GM18526 (cell line): ENCODE results near the gene ATP10A.

Experiments
- POLR2A ChIP-seq: IDR thresholded peaks from 3 replicates; pipeline ENCODE4 v1.6.1; 2011; ENCODE audit not compliant: insufficient read length; ENCODE audit errors: extremely low read depth

Gene ATP10A

DNA sequence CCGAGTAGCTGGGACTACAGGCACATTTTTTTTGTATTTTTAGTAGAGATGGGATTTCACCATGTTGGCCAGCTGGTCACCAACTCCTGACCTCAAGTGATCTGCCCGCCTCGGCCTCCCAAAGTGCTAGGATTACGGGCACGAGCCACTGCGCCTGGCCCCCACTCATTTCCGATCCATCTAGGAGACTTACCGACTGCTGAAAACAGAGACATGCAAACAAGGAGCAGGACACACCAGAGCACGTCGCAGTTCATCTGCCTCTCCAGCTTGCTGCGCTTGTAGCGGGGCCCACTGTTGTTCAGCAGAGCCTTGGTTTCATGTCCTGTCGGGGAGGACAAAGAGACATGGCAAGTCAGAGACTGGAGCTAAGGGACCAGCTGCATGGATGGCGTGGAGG, 137.4 kb downstream of the ATP10A start:
- no peak for TF ChIP-seq POLR2A

DNA sequence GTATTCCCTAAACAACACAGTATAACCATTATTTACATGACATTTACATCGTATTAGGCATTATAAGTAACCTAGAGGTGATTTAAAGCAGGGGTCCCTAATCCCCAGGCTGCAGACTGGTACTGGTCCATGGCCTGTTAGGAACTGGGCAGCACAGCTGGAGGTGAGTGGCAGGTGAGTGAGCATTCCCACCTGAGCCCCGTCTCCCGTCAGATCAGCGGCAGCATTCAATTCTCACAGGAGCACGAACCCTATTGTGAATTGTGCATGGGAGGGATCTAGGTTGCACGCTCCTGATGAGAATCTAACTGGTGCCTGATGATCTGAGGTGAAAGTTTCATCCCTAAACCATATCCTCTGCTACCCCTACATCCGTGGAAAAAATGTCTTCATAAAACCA, 138.2 kb downstream of the ATP10A start:
- no peak for TF ChIP-seq POLR2A

DNA sequence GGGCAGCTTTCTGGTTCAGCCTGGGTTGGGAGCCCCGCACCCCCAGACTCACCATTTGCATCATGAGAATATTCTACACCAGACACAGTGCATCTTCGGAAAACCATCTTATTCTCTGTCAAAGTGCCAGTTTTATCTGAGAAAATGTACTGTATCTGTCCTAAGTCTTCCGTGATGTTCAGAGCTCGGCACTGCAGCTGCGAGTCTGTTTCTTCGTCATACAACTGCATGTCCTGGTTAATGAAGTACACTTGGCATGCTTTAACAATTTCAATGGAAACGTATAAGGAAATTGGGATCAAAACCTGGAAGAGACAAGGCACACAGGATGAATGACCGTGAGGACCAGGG, 141.5 kb downstream of the ATP10A start:
- no peak for TF ChIP-seq POLR2A

DNA sequence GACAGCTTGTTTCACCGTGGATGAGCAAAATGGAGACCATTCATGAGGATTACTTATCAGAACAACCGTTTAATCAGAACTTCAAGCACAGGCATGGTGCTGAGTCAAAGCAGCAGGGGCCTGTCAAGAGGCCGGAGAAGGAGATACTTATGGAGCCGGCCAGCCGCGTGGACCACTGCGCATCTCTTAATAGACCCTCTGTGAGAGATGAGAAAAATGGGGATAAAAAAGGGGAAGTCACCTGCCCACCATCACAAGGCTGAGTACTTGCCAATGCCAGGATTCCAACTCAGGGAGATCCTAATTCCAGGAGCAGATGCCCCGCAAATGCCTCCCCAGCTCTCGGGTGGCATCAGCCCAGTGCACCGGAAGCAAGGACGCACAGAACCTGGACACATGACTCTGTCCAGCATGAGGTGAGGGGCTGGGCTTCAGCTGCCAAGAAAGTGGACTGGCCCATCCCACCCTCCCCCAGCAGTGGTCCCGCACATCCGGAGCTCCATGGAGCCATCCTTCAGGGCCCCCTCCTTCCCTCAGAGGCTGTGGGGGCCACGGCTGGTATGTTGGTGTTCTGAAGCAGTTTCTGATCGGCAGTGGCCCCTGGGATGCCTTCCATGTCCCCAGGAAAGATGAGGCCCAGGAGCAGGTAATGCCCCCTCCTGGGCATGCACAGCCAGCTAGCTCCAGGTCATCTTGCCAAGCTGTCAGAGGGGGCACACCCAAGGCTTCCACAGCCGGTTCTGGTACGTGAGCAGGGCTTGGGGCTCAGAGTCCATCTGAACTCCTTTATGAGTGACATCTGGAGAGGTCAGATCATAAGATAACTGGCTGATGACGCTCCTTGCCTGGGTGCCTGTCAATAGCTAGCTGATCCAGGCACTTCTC, 143.8 kb downstream of the ATP10A start:
- TF ChIP-seq POLR2A: no peak

DNA sequence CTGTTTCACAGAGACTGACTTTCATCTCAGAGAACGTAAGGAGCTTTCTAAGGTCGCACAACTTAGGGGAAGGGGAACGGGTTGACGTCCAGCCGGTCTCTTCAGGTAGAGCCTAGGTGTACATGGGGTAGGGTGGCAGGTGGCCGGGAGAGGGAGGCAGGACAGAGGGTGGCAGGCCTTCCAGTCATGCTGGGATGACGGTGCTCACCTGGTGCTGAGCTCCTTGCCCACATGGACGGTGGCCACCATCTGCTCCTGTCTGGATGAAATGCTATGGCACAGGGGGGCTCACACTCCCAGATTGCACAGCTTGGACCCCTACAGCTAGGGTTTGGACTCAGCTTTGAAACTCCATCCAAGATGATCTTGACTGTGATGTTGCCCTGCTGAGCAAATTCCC, 144.5 kb downstream of the ATP10A start:
- no peak for TF ChIP-seq POLR2A

DNA sequence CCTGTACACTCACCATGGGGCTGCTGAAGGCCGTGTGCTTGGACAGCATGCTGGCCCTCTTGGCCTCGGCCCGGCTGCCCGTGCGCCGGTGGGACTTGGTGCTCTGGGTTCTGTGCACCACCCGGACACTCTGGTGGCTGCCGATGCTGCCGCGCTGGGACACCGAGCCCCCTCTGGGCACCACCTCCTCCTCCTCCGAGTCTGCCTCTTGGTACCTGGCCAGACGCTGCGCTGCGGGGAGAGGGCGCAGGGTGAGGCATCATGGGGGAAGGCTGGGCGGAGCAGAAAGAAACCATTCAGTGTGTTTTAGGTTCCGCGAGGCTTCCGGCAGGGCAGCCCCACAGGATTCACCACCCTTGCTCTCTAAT, 145.0 kb downstream of the ATP10A start:
- no peak for TF ChIP-seq POLR2A

DNA sequence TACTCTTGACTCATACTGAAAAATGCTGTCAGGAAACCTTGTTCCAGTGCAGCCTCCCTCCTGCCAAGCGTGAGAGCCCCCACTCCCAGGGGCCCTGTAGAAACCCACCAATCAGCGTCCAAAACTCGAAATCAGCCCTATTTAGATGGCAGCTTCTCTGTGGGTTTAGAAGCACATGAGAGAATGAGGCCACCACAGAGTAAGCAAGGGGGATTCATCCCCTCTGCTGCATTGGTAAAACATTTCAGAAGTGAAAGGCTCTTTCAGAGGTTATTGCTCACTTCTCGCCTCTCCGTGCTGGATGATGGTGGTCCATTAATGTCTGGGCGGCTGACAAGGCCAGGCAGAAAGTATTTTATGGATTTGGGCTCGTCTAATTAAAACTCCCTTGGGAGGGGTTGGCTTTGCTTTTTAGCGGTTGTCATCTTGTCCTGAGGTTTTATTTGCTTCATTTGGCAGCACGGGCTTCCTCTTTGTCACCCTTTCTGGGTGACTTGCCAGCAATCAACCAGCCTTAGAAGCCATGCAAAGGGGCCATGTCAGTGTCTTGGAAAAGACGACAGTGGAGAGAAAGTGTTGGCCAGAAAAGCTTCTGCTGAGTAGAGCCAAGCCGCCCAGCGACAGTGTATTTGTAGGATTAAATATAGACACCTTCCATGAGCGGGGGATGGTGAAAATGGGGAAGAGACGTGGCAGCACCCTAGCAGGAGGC, 145.5 kb downstream of the ATP10A start:
- TF ChIP-seq POLR2A: no peak

DNA sequence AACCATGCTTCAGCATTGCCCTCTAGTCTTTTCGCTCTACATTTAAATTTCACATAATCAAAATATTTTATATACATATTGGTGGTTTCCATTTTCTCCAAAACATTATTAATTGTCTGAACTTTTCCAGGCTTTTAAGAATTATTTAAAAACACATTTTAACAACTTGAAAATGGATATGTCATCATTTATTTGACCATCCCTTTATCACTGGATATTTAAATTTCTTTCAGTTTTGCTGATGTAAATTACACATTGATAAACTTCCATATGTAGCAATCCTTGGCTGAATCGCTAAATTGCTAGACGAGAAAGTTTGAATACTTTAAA, 146.0 kb downstream of the ATP10A start:
- TF ChIP-seq POLR2A: no peak

DNA sequence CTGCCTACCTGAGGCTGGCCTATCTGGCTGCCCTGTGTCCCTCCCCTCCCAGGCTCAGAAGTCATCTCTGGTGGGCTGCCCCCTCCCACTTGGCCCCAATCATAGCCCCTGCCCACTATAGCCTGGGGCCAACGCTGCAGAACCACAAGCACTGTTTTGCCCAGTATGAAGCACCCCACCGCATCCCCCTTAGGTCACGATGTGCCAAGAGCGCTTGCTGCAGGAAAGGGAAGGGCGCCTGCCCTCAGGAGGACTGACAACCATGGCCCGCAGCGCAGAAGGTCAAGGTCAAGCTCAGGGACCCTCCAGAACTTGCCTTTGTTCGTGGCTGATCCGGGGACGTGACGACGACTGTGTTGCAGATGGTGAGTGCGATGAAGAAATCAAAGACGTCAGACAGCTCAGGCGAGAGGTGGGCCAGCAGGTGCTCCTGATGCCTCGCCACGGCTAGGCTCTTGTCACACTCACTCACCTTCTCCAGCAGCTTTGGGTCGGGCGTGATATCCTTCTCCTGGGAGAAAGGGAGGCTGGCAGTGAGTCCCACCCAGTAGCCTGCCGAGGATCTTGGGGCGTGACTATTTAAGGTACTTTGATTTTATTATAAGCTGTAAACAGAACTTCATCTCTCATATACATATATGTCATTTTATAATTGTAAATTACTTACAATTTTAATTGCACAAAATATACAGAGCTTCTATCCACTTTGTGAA, 146.6 kb downstream of the ATP10A start:
- TF ChIP-seq POLR2A: no peak

DNA sequence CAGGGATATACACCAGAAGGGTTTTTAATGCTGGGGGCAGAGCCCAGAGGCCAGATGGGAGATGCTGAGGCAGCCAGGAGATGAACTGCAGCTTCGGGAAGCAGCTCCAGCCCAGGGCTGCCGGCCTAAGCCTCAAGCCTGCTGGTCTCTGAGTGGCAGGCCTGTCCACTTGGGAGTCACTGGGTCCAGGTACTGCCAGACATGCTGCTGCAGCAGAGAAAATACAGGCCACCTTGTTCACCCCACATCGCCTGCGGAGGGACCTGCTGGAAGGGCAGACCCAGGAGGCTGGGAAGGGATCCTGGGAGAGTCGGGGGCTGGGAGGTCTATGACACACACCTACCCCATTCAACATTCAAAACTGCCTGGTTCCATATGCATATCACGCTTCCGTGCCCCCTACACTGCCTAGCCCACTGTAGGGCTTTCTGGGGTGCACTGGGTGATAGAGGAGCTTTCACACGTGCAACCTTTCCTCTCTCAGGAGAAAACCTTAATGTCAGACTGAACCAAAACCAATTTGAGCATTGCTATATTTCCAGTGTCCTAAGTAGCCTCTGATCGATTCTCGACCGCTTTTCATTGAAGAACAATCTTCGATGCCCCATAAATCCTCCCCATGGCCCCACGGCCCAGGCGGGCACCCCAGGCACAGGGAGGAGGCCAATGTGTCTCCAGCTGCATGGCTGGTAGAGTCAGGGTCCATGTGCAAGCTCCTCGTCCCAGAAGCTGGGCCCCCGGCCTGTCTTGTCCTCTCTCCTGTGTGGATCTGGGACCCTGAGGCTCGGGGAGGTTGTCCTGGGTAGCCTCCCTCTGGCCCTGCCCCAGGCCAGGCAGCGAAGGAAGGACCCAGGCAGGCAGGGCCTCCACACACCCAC, 147.4 kb downstream of the ATP10A start:
- no peak for TF ChIP-seq POLR2A

DNA sequence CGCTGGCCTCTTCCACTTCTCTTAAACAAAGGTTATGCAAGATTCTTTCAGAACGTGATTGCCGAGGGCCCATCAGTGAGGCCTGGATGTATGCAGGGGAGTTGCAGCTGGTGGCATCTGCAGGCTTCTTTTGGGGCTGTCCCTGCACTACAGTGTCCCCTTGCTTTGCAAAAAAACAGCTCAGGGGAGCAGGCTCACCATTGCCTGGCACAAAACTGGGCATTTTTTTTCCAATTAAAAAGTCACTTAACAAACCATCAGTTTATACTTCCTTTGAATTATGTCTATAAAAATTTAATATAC, 148.6 kb downstream of the ATP10A start:
- no peak for TF ChIP-seq POLR2A

DNA sequence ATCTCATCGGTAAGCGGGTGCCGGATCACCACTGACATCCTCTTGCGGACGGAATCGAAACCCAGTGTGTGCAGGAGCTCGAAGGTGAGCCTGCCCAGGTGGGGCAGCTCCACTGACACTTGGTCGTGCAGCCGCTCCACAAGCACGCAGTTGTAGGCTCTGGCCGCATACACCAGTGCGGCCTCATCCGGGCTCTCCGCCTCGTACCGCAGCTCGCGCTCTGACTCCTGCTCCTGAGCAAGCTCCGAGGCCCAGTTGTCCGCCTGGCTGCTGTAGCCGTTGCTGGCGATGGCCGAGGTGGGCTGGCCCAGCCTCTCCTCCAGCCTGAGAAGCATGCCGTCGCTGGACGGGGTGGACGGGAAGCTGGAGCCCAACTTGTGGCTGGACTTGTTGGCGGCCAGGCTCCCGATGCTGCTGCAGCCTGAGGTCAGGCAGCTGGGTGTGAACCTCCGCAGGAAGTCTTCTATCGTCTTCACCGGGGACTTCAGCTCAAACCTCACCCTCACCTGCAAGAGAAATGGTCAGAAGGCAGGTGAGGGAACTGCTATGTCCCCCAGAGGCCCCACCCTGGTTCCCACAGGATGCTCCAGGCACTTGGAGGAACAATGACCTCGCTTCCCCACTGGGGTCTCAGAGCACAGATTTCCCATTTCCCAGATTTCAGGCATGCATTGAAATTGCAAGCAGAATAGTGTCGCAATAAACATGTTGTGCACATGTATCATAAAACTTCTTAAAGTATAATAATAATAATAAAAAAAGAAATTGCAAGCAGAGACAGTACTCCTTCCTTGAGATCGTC, 149.2 kb downstream of the ATP10A start:
- no peak for TF ChIP-seq POLR2A

DNA sequence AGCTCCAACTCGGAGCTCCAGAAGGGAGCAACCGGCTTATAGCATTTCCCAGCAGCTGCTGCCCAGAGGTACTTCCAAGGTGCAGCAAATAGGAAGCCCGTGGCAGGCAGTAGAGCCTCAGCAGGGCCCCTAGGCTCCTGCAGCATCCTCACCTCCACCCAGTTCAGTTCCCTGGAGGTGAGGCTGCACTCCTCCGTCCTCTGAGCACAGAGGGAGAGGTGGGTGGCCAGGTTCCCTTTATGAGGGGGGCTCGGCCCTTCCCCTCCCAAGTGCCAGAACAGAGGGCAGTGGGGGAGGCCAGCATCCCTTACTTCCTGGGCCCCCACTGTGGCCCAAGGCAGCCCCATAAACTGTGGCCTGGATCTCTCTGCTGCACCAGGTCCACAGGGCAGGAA, 150.2 kb downstream of the ATP10A start:
- no peak for TF ChIP-seq POLR2A

DNA sequence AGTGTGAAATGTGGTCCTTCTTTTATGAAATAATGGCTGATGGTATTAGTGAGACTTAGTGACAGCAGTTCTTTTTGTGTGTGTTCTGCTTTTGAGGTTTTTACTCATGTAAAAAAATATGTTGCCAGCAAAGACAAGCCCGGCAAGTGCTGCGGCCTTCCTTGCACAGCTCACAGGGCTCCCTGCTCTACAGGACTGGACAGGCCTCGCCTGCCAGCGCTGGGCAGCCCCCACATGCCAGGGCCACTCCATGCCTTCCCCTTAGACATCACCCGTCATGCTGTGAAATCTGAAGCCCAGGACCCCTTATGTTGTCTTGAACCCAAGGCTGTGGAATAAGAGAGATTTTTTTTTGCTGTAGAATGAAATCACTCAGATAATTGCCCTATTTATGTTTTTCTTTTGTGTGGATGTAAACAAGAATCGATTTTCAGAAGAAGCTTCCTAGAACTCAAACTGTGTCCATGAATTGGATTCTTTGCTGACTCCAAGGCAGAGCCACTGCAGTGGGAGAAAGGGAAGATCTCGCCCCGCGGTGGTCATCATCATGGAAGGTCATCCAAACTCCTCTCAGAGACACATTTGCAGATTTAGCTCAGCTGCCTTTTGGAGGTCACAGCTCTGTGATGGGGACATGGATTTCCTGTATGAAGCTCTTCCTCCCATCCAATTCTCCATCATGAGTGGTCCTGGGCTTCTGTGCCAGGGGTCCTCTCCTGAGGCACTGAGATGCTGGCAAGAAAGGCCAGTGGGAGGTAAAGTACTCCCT, 150.8 kb downstream of the ATP10A start:
- no peak for TF ChIP-seq POLR2A

DNA sequence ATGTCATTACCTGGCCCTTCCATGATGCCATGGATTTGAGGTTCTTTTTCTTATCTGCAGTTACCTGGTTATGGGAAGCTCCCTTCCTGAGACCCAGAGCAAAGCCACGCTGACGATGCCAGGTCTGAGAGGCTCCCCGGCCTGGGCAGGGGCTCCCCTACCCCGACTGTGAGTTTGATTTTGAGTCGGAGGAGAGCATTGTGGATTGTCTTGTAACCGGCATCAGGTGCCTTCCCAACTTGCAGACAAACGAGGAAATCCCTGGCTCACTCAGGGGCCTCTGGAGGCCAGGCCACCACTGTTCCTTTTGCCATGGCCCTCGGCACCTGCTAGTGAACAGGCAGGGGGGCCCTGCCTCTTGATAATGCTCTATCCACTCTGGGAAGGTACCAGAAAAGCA, 151.4 kb downstream of the ATP10A start:
- TF ChIP-seq POLR2A: no peak
